NCI-H128 (cell line): ENCODE measurements around the gene TARP.
"Not testable (repeated sequence)": the region's sequence is repeated elsewhere in the genome, so short reads cannot be mapped to it uniquely, and the experiment has no call there.

Experiments used
- DNase-seq: peaks from one replicate; lab custom pipeline; 2025; ENCODE audit not compliant: unreplicated experiment; lab: John Stamatoyannopoulos, UW

Gene TARP

GRCh38 chr7:38299275-38299931 lies 26.0 kb upstream of the TARP start:
- DNase-seq = no peak

GRCh38 chr7:38296059-38296857 lies 22.8 kb upstream of the TARP start:
- DNase-seq = no peak

GRCh38 chr7:38294926-38295325 lies 21.5 kb upstream of the TARP start:
- no peak for DNase-seq

- DNase-seq = no peak
Measured at GRCh38 chr7:38292442-38292841, 19.0 kb upstream of the TARP start.

- no peak for DNase-seq
Measured at GRCh38 chr7:38291650-38292049, 18.2 kb upstream of the TARP start.

- DNase-seq = no peak
Measured at GRCh38 chr7:38291117-38291647, 17.7 kb upstream of the TARP start.

- DNase-seq = no peak
Measured at GRCh38 chr7:38284553-38284952, 11.1 kb upstream of the TARP start.

- no peak for DNase-seq
Measured at GRCh38 chr7:38283809-38284208, 10.4 kb upstream of the TARP start.

- no peak for DNase-seq
Measured at GRCh38 chr7:38283107-38283506, 9.7 kb upstream of the TARP start.

- DNase-seq = no peak
Measured at GRCh38 chr7:38282081-38282480, 8.6 kb upstream of the TARP start.

- DNase-seq = no peak
Measured at GRCh38 chr7:38281266-38281665, 7.8 kb upstream of the TARP start.

GRCh38 chr7:38280707-38281106 lies 7.3 kb upstream of the TARP start:
- no peak for DNase-seq

GRCh38 chr7:38280000-38280399 lies 6.6 kb upstream of the TARP start:
- no peak for DNase-seq

- DNase-seq = no peak
Measured at GRCh38 chr7:38276096-38276877, 2.9 kb upstream of the TARP start.

GRCh38 chr7:38274927-38275620 lies 1.6 kb upstream of the TARP start:
- no peak for DNase-seq

- DNase-seq = no peak
Measured at GRCh38 chr7:38274486-38274885, 1.1 kb upstream of the TARP start.

- not testable (repeated sequence) for DNase-seq
Measured at GRCh38 chr7:38270405-38270804, 3.0 kb downstream of the TARP start.

- not testable (repeated sequence) for DNase-seq
Measured at GRCh38 chr7:38269704-38270346, 3.6 kb downstream of the TARP start.

- DNase-seq = not testable (repeated sequence)
Measured at GRCh38 chr7:38265958-38266357, 7.5 kb downstream of the TARP start.

GRCh38 chr7:38264602-38265001 lies 8.8 kb downstream of the TARP start:
- not testable (repeated sequence) for DNase-seq
